ENCODE measurements around the gene CXCL13. TPM values are rescaled to one million over a fixed set of nuclear protein-coding genes. Genes with fewer than 3 reads are reported as not detected.

The CXCL13 gene
- total RNA-seq, 3 donors from 2014 or later, result 2.9 to 6.2 TPM; not detected in 1

GRCh38 chr4:77613267-77613666 is 7.6 kb downstream of the CXCL13 start:
- TF ChIP-seq POLR2AphosphoS5 (IDR thresholded peaks at IDR 0.05) (no peak), POLR2A (IDR thresholded peaks at IDR 0.05) (no peak), CTCF (IDR thresholded peaks at IDR 0.05) (no peak)

GRCh38 chr4:77615153-77615552 is 9.5 kb downstream of the CXCL13 start:
- no peaks in the 10 kb centered on the region for H3K9me3 ChIP-seq
- no peaks in the 10 kb centered on the region for H3K27me3 ChIP-seq
- H3K4me1 ChIP-seq, result no peaks in the 10 kb centered on the region
- DNase-seq (ENCODE audit: low spot score in 2 of 2), result no peak
- intact Hi-C loops (cut with DNase I; ENCODE audit: low total_unique reads), result no loop called here
- H3K4me3 ChIP-seq, result no peak overlapping the region
- TF ChIP-seq POLR2A (IDR thresholded peaks at IDR 0.05) (no peak), CTCF (IDR thresholded peaks at IDR 0.05) (no peak), POLR2AphosphoS5 (IDR thresholded peaks at IDR 0.05) (no peak)
- no peaks in the 10 kb centered on the region for H3K36me3 ChIP-seq
- no peak overlapping the region for H3K27ac ChIP-seq

More at GRCh38 chr4:77613267-77613666, 7.6 kb downstream of the CXCL13 start:
- peak overlapping the region in 2 of 3 donors; percentile 12 to 13 for H3K4me3 ChIP-seq
- no peak overlapping the region for H3K27ac ChIP-seq
- H3K4me1 ChIP-seq, result no peaks in the 10 kb centered on the region
- no peaks in the 10 kb centered on the region for H3K36me3 ChIP-seq
- intact Hi-C loops (cut with DNase I; ENCODE audit: low total_unique reads), result no loop called here
- H3K27me3 ChIP-seq, result no peaks in the 10 kb centered on the region
- no peaks in the 10 kb centered on the region for H3K9me3 ChIP-seq
- DNase-seq (ENCODE audit: low spot score in 2 of 2), result no peak

GRCh38 chr4:77617203-77617602 is 11.6 kb downstream of the CXCL13 start:
- intact Hi-C loops (cut with DNase I; ENCODE audit: low total_unique reads), result no loop called here
- no peak for TF ChIP-seq POLR2A (IDR thresholded peaks at IDR 0.05)
- TF ChIP-seq POLR2AphosphoS5 (IDR thresholded peaks at IDR 0.05), result no peak
- TF ChIP-seq CTCF (IDR thresholded peaks at IDR 0.05), result no peak
- Histone ChIP-seq H3K27me3 (no peaks in the 10 kb centered on the region), H3K4me1 (no peaks in the 10 kb centered on the region), H3K4me3 (no peak overlapping the region), H3K9me3 (no peaks in the 10 kb centered on the region), H3K27ac (no peak overlapping the region), H3K36me3 (no peaks in the 10 kb centered on the region)
- no peak for DNase-seq (ENCODE audit: low spot score in 2 of 2)

GRCh38 chr4:77618383-77619241 is 13.0 kb downstream of the CXCL13 start:
- Histone ChIP-seq H3K27ac (no peak overlapping the region), H3K27me3 (no peaks in the 10 kb centered on the region), H3K4me1 (no peaks in the 10 kb centered on the region), H3K4me3 (peak overlapping the region in 1 of 3 donors; percentile 31), H3K9me3 (no peaks in the 10 kb centered on the region), H3K36me3 (no peaks in the 10 kb centered on the region)
- TF ChIP-seq CTCF (IDR thresholded peaks at IDR 0.05), result peak; percentile 72 to 81 (median 74)
- no peak for TF ChIP-seq POLR2A (IDR thresholded peaks at IDR 0.05)
- peak; percentile 63 to 66 for DNase-seq (ENCODE audit: low spot score in 2 of 2)
- intact Hi-C loops (cut with DNase I; ENCODE audit: low total_unique reads), result no loop called here

- Histone ChIP-seq H3K4me3 (no peak overlapping the region), H3K27me3 (no peaks in the 10 kb centered on the region), H3K27ac (no peak overlapping the region), H3K4me1 (no peaks in the 10 kb centered on the region), H3K36me3 (no peaks in the 10 kb centered on the region), H3K9me3 (no peaks in the 10 kb centered on the region)
- TF ChIP-seq CTCF (IDR thresholded peaks at IDR 0.05) (no peak), POLR2A (IDR thresholded peaks at IDR 0.05) (no peak), POLR2AphosphoS5 (IDR thresholded peaks at IDR 0.05) (no peak)
- no peak for DNase-seq (ENCODE audit: low spot score in 2 of 2)
- intact Hi-C loops (cut with DNase I; ENCODE audit: low total_unique reads), result no loop called here
These were observed 13.8 kb downstream of the CXCL13 start for GRCh38 chr4:77619408-77619807.
